GM13977 (cell line): ENCODE measurements around the gene FBP1.
"Not testable (repeated sequence)": the region's sequence is repeated elsewhere in the genome, so short reads cannot be mapped to it uniquely, and the experiment has no call there.

Experiments
- DNase-seq: peaks from one replicate; pipeline ENCODE4 v3.0.0; 2012; ENCODE audit warnings: low spot score
- CTCF ChIP-seq: IDR thresholded peaks from 2 replicates; pipeline ENCODE4 v1.5.1; 2012; ENCODE audit warnings: mild to moderate bottlenecking, control low read depth; ENCODE audit not compliant: insufficient read depth; ENCODE audit errors: extremely low read depth, missing control alignments
- in situ Hi-C: fragments of 300-500 bp; cut with MboI; formaldehyde crosslinking; loops from one replicate; pipeline ENCODE4 v1.12.0; 2022; ENCODE audit warnings: low sequenced_read_pairs, low pct_unique_long_range_greater_than_20kb, mixed read lengths, inconsistent platforms; ENCODE audit not compliant: unreplicated experiment

The FBP1 gene

GRCh38 chr9:94600715-94601114 is 38.6 kb downstream of the FBP1 start:
- no peak for TF ChIP-seq CTCF
- in situ Hi-C loops = no loop called here
- DNase-seq = no peak

GRCh38 chr9:94600258-94600657 is 39.1 kb downstream of the FBP1 start:
- TF ChIP-seq CTCF = no peak
- in situ Hi-C loops = no loop called here
- DNase-seq = no peak

GRCh38 chr9:94599102-94599501 is 40.2 kb downstream of the FBP1 start:
- no peak for TF ChIP-seq CTCF
- in situ Hi-C loops = no loop called here
- no peak for DNase-seq

- in situ Hi-C loops = no loop called here
- DNase-seq = no peak
- TF ChIP-seq CTCF = no peak
These were observed 45.6 kb downstream of the FBP1 start, which contains the start of gene FBP2 for GRCh38 chr9:94593459-94594345. TSS of gene FBP2 (minus strand) at chr9:94593824. CDS start at chr9:94593726, 98 bp downstream.

GRCh38 chr9:94592683-94593082 is 46.6 kb downstream of the FBP1 start:
- in situ Hi-C loops, DNase-seq: not testable (repeated sequence)

- in situ Hi-C loops = no loop called here
- DNase-seq = no peak
- TF ChIP-seq CTCF = no peak
These were observed 47.4 kb downstream of the FBP1 start for GRCh38 chr9:94591876-94592275.

GRCh38 chr9:94591046-94591545 is 48.2 kb downstream of the FBP1 start:
- in situ Hi-C loops, DNase-seq: not testable (repeated sequence)
